HUDEP-2 (cell line): ENCODE results near the gene HSPA6.
"Not testable (repeated sequence)": the region's sequence is repeated elsewhere in the genome, so short reads cannot be mapped to it uniquely, and the experiment has no call there.

Source experiments
- DNase-seq, 76 experiments: peaks; one replicate each; lab custom pipeline; 2025; ENCODE audit not compliant: unreplicated experiment in 76 of 76; lab: John Stamatoyannopoulos, UW

Gene HSPA6

DNA sequence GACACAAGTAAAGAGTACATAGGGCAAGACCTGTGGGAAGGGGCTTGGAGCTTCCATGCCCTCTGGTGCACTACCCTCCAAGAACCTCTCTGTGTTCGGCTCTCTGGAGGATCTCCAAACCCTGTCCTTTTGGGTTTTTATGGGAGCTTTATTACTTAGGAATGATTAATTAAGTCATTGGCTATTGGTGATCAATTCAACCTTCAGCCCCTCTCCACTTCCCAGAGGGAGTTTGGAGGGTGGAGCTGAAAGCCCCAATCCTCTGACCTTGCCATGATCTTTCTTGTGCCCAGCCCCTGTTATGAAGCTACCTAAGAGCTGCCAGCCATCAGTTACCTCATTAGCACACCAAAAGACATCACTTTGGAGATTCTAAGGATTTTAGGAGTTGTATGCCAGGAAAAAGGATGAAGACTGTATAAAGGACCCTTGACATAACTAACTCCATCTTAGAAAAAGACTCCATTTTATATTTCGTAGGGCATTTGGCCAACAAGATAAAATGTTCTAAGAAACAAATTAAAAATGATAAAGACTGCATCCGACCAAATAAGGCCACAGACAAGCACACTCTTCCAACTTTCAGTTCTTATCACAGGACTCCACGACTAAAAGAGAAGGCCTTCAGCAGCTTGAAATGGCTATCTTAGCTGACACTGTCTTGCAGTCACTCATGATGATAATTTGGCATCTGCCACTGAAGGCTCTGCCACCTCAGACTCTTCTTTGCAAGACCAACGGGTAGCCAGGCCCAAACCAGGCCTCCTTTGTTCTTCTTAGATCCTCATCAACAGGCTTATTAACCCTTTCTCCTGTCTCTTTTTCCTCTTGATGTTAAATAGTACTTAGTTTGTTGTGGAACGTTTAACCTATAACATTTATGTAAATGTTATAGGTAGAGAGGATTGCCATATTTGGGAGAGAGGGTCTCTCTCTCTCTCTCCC lies 33.4 kb downstream of the HSPA6 start:
- DNase-seq = peak in 74 of 76 experiments; percentile 25 to 94 (median 72)

DNA sequence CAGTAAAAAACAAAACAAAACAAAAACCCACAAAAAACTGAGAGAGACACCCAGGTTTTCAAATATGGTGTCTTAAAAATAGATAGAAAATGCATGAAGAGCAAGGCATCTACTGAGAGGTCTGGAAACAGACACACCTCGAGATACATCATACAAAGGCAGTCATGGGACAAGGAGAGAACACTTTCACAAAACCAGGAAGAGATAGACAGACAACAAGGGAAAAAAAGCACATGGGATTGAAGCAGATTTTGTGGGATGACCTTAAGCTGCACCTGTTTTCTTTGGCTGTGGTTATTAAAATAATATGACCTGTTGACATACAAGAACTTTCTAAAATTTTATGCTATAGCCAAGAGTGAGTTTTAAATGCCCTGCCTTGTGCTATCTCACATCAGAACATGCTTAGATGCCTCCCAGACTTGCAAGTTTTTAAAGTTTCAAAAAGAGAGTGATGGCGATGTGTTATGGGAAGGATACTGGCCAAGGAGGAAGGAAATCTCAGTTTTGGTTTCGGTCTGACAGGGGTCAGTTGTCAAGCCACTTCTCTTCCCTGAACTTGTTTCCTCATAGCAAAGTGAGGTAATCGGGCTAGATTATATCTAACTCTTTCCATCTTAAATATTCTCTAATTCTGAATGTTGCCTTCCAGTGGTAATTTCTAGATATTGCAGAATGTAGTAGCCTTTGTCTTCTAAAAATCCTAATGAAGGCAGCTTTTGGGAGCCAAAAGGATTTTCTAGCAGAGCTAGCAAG lies 36.8 kb downstream of the HSPA6 start:
- peak in 7 of 76 experiments; percentile 2 to 63 (median 30) for DNase-seq

DNA sequence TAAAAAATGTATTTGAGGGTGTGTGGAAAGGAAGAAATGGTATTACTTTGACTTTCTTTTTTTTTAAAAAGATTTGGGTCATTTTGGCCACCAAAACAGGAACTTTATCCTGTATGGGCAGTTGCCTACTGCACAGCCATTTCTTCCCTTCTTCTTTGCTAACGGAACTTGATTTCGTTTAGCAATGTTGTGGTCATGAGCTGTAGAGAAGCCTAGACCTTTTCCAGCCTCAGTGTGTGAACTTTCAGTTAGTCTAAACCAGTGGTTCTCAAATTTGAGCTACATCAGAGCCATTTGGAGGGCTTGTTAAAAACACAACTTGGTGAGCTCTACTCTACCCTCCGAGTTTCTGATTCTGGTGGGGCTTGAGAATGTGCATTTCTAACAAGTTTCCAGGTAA lies 38.1 kb downstream of the HSPA6 start:
- not testable (repeated sequence) for DNase-seq

DNA sequence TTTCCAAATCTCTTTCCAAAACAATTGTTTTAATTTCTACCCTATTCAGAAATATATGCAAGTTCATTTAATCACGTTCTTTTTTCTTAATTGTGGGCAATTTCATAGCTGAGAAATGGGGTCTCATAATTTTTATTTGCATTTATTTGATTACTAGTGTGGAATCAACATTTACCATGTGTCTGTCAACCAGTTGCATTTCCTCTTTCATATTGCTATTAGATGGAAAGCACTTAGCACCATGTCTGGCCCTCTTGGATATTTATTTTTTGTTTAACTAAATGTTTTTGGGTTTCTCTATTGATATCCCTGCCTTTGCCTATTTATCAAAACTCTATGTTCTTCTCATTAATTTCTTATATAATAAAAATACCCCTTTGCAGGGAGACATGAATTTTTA lies 39.2 kb downstream of the HSPA6 start:
- DNase-seq = not testable (repeated sequence)

DNA sequence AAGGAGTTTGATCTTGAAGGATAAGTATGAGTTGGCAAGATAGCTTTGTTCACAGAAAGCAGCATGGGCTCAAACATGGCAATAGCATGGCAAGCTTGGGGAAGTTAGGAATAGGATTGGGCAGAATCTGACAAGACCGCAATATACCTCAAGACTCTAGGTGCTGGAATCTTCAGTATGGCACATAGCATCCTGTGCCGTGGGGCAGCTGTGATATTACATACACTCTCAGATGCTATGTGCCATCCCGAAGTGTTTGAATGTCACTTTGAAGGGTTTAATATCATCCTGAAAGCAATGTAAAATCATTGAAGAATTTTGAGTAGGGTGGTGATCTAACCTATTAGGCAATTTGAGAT lies 42.2 kb downstream of the HSPA6 start:
- DNase-seq = not testable (repeated sequence)

DNA sequence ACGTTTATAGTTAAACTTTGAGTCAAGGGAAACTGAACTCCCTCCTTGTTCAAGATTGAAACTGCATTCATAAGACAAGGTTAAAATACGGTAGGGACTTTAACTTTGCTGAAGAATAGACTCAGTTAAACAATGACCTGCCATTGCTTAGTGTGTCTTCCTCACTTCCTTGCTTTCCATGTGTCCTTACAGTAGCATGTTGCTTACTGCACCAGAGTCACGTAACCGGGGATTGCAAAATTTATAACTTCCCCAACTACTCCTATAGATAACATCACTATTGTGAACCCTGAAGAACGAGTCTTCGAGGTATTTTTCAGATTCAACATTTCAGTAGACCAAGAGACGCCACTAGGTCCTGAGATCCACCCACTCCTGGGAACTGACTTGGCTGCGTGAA lies 47.4 kb downstream of the HSPA6 start:
- DNase-seq = not testable (repeated sequence)
